RWPE2 (cell line): ENCODE data around the gene PCK1.
A peak's percentile ranks its signal among the peaks of the same experiment; 100 is the strongest.

Experiments
- ATAC-seq: fragments of 200-7000 bp; cut with Tn5 transposase; 3 replicates; pipeline ENCODE4 v1.9.1; 2021; ENCODE audit warnings: low read depth
- DNase-seq: peaks from one replicate; pipeline ENCODE4 v3.0.0-alpha.2; 2020; ENCODE audit warnings: low spot score
- H3K27ac ChIP-seq: fragments of 450-650 bp; 2 replicates; pipeline ENCODE4 v1.5.1; 2017; ENCODE audit warnings: mild to moderate bottlenecking; ENCODE audit not compliant: poor library complexity, severe bottlenecking
- H3K27me3 ChIP-seq: fragments of 250-450 bp; sonication (Bioruptor Pico); 2 replicates; pipeline ENCODE4 v1.5.1; 2021; ENCODE audit warnings: mild to moderate bottlenecking, moderate library complexity; ENCODE audit not compliant: insufficient read depth, poor library complexity, severe bottlenecking
- H3K36me3 ChIP-seq: fragments of 250-450 bp; sonication (Bioruptor Pico); 2 replicates; pipeline ENCODE4 v1.5.1; 2020; ENCODE audit warnings: low read depth, mild to moderate bottlenecking, moderate library complexity
- H3K4me1 ChIP-seq: fragments of 250-450 bp; sonication (Bioruptor Pico); 2 replicates; pipeline ENCODE4 v1.5.1; 2021; ENCODE audit warnings: mild to moderate bottlenecking, moderate library complexity; ENCODE audit not compliant: insufficient read depth, poor library complexity, severe bottlenecking
- H3K4me3 ChIP-seq: fragments of 250-450 bp; sonication (Bioruptor Pico); 2 replicates; pipeline ENCODE4 v1.5.1; 2021; ENCODE audit warnings: mild to moderate bottlenecking, moderate library complexity; ENCODE audit not compliant: severe bottlenecking
- H3K9me3 ChIP-seq: fragments of 250-450 bp; sonication (Bioruptor Pico); 2 replicates; pipeline ENCODE4 v1.5.1; 2021; ENCODE audit warnings: mild to moderate bottlenecking, moderate library complexity; ENCODE audit not compliant: severe bottlenecking
- TF ChIP-seq, protein P1 (sequence below): fragments of 450-650 bp; IDR thresholded peaks from one replicate; pipeline ENCODE4 v1.5.1; 2017; ENCODE audit warnings: mild to moderate bottlenecking, moderate library complexity; ENCODE audit not compliant: poor library complexity, severe bottlenecking

The PCK1 gene

DNA sequence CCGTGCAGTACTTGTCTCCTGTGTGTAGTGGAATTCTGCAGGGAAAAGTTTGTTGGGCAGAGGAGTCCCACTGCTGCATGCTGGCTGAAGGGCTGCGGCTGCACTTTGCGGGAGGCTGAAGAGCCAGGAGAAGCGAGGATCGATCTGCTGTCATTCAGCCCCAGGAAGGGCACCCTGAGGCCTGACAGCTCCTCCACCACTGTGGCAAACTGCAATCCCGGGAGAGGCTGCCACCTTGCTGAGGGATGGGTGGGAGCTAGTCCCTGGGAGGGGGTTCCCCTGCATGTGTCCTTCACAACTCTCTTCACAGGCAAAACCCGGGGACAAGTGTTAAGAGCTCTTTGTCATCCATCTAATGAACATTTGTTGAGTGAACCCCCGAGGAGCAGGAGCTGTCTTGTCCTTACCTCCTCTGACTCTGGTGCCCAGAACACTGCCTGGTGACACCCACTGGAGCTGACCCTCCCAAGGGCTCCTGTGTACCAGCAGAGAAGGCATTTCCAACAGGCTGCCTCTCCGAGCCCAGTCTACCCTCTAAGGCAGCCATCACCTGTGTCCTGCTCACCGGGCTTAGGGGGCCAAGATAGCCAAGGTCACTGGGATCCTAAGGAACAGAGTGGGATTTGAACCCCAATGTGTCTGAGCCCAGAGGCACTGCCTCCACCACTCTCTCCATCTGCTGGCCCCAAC lies 17.7 kb downstream of the PCK1 start:
- H3K36me3 ChIP-seq: no peaks in the 10 kb centered on the region
- TF ChIP-seq, protein P1, sequence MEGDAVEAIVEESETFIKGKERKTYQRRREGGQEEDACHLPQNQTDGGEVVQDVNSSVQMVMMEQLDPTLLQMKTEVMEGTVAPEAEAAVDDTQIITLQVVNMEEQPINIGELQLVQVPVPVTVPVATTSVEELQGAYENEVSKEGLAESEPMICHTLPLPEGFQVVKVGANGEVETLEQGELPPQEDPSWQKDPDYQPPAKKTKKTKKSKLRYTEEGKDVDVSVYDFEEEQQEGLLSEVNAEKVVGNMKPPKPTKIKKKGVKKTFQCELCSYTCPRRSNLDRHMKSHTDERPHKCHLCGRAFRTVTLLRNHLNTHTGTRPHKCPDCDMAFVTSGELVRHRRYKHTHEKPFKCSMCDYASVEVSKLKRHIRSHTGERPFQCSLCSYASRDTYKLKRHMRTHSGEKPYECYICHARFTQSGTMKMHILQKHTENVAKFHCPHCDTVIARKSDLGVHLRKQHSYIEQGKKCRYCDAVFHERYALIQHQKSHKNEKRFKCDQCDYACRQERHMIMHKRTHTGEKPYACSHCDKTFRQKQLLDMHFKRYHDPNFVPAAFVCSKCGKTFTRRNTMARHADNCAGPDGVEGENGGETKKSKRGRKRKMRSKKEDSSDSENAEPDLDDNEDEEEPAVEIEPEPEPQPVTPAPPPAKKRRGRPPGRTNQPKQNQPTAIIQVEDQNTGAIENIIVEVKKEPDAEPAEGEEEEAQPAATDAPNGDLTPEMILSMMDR: no peak
- DNase-seq (no peak), ATAC-seq (no peak)
- H3K27me3 ChIP-seq: peaks cover 93% of the 10 kb centered on the region
- H3K4me1 ChIP-seq: no peaks in the 10 kb centered on the region
- H3K9me3 ChIP-seq: no peaks in the 10 kb centered on the region
- no peak overlapping the region for H3K27ac ChIP-seq
- no peak overlapping the region for H3K4me3 ChIP-seq

DNA sequence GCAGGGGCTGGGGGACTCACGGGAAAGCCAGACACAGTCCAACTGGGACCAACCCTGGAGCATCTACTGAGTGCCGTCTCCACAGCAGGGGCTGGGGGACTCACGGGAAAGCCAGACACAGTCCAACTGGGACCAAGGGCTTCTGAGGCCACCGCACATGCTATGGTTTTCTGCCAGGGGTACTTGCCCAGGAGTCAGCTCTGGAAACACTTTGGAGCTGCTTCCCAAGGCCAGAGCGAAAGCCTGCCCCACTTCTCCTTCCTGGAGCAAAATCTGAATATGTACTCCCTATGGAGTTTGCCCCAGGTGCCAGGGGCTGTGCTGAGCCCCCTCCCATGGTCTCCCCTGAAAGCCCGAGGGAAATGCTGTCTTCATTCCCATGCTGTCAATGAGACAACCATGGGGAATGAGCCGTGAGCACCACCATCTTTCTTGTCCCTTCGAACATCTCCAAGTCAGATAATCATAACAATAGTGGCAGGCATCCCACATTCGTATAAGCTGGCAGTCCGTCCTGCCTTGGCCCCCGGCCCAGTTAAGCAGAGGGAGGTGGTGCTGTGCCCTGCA lies 18.5 kb downstream of the PCK1 start:
- Histone ChIP-seq H3K4me1 (no peaks in the 10 kb centered on the region), H3K27me3 (peaks cover 92% of the 10 kb centered on the region), H3K36me3 (no peaks in the 10 kb centered on the region), H3K4me3 (no peak overlapping the region), H3K9me3 (no peaks in the 10 kb centered on the region), H3K27ac (no peak overlapping the region)
- peak; percentile 5; the same call in 1 of the 3 replicates for ATAC-seq
- TF ChIP-seq, protein P1: no peak
- DNase-seq: no peak

DNA sequence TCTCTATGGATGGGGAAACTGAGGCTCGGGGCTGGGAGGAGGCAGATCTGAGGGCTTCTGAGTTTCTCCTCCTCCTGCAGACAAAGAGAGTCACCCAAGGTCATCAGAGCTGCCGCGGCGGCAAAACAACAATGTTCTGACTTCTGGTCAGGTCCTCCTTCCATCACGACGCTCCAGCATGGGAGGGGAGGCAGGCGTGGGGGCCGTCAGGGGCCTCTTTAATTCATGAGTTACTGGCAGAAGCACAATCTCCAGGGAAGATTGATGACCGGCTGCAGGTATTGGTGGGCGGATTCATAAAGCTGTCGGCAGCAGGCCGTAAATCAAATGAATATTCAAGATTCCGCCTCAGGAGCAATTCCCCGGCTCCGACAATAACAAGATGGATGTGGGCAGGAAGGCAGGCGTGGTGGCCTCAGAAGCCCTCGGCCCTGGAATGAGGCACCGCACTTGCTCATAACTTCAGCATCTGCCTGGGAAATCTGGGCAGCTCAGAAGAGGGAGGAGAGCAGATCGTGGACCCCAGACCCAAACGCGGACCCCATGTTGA lies 19.1 kb downstream of the PCK1 start:
- TF ChIP-seq, protein P1: no peak
- no peak overlapping the region for H3K4me3 ChIP-seq
- peak; percentile 49 for ATAC-seq
- peaks cover 88% of the 10 kb centered on the region for H3K27me3 ChIP-seq
- H3K4me1 ChIP-seq: no peaks in the 10 kb centered on the region
- H3K36me3 ChIP-seq: no peaks in the 10 kb centered on the region
- no peak overlapping the region for H3K27ac ChIP-seq
- no peaks in the 10 kb centered on the region for H3K9me3 ChIP-seq
- no peak for DNase-seq

DNA sequence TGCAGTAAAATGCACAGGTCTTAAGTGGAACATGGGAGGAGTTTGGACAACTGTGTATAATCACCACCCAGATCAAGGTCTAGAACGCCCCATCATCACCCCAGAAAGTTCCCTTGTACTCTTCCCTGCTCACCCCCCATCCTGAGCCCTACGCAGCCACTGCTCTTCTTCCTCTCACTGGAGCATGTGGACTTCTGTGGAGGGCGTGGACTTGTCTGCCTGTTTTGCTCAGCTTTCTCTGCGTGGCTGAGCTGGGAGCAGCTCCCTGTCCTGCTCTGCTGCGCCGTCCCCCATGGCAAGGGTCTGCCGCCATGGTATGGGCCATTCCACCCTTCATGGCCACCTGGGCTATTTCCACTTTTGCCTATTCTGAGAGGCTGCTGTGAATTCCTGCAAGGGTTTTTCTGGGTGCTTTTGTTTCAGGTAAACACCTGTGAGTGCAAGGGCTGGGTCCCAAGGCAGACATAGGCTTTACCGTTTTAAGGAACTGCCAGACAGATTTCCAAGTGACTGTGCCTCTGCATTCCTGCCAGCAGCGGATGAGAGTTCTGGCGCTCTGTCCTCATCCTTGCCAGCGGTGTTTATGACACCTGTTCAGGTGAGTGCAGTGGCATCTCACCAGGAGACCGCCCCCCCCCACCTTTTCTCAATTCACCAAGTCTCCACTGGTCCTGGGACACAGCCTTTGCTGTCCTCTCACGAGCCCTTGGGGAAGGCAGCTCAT lies 19.7 kb downstream of the PCK1 start:
- Histone ChIP-seq H3K27ac (no peak overlapping the region), H3K36me3 (no peaks in the 10 kb centered on the region), H3K4me1 (no peaks in the 10 kb centered on the region), H3K9me3 (no peaks in the 10 kb centered on the region), H3K4me3 (no peak overlapping the region), H3K27me3 (peaks cover 88% of the 10 kb centered on the region)
- TF ChIP-seq, protein P1: no peak
- ATAC-seq (no peak; the same call in 2 of the 3 replicates), DNase-seq (no peak)
